Upper lobe of left lung (tissue), 6 donors: ENCODE data around the gene LRRIQ1. TPM values are rescaled to one million over a fixed set of nuclear protein-coding genes. Genes with fewer than 3 reads are reported as not detected.
"Not testable (repeated sequence)": the region's sequence is repeated elsewhere in the genome, so short reads cannot be mapped to it uniquely, and the experiment has no call there.

ENCODE experiments used
- ATAC-seq, 2 donors: fragments of 200-7000 bp; cut with Tn5 transposase; one replicate each; pipeline ENCODE4 v1.9.1; 2022; ENCODE audit warnings: mild to moderate bottlenecking in 2 of 2, moderate library complexity in 2 of 2; ENCODE audit not compliant: low FRiP score in 2 of 2
- DNase-seq, 2 donors: peaks; one replicate each; pipeline ENCODE4 v3.0.0-alpha.2; 2019 to 2020
- H3K27ac ChIP-seq, 4 donors: fragments of 200-600 bp; sonication (generic); one replicate each; pipeline ENCODE4 v1.5.1; 2016 to 2019
- H3K27me3 ChIP-seq, 4 donors: fragments of 200-600 bp; sonication (generic); one replicate each; pipeline ENCODE4 v1.5.1; 2017 to 2019
- H3K36me3 ChIP-seq, 4 donors: fragments of 200-600 bp; sonication (generic); one replicate each; pipeline ENCODE4 v1.5.1; 2016 to 2019
- H3K4me1 ChIP-seq, 4 donors: fragments of 200-600 bp; sonication (generic); one replicate each; pipeline ENCODE4 v1.5.1; 2018 to 2019
- H3K4me3 ChIP-seq, 4 donors: fragments of 200-600 bp; sonication (generic); one replicate each; pipeline ENCODE4 v1.5.1; 2017 to 2019; ENCODE audit warnings: mild to moderate bottlenecking in 2 of 4, moderate library complexity in 1 of 4
- H3K9me3 ChIP-seq, 4 donors: fragments of 200-600 bp; sonication (generic); one replicate each; pipeline ENCODE4 v1.5.1; 2018 to 2019
- CTCF ChIP-seq, 6 experiments: fragments of 450-650 bp in 4 of 6; fragments of 200-600 bp in 2 of 6; sonication (generic) in 2 of 6; IDR thresholded peaks; one replicate each; pipeline ENCODE4 v1.5.1; 2016 to 2019; ENCODE audit warnings: antibody characterized with exemption in 6 of 6
- EP300 ChIP-seq, 4 donors: sonication (generic); formaldehyde crosslinking; IDR thresholded peaks; one replicate each; pipeline ENCODE4 v1.5.1; 2017; ENCODE audit warnings: antibody characterized with exemption in 4 of 4, control low read depth in 2 of 4
- POLR2A ChIP-seq, 4 donors: fragments of 450-650 bp; IDR thresholded peaks; one replicate each; pipeline ENCODE4 v1.5.1; 2016 to 2017; ENCODE audit warnings: antibody characterized with exemption in 4 of 4, mild to moderate bottlenecking in 2 of 4
- POLR2AphosphoS5 ChIP-seq, 2 donors: sonication (generic); formaldehyde crosslinking; IDR thresholded peaks; one replicate each; pipeline ENCODE4 v1.5.1; 2017; ENCODE audit warnings: antibody characterized with exemption in 2 of 2
- WGBS, 2 donors: methylation state at CpG; one replicate each; pipeline ENCODE4 v1.1.5; 2017 to 2018; 5-methylcytosine and 5-hydroxymethylcytosine counted together
- total RNA-seq, 6 donors: library from RNA; depleted of rRNA in 4 of 6; stranded (reverse); fragments of >200 nt in 4 of 6; gene quantifications; one replicate each; pipeline versions ENCODE4 v1.1.0 to v1.2.1, GENCODE V29; 2016 to 2021
- donor health status: DM: no; HTN: no; CAD: no; lungs with moderate emphysema.
- donor health status: DM: no; HTN: yes; CAD: no; lungs with severe emphysema.

LRRIQ1 gene
- total RNA-seq, 6 donors from 2014 or later, result 0.54 to 37.7 (median 6.0) TPM

- no peak for DNase-seq
- Histone ChIP-seq H3K27me3 (no peaks in the 10 kb centered on the region), H3K4me3 (no peak overlapping the region), H3K9me3 (no peaks in the 10 kb centered on the region), H3K4me1 (no peaks in the 10 kb centered on the region), H3K36me3 (no peaks in the 10 kb centered on the region), H3K27ac (no peak overlapping the region)
- 66 to 77% methylated on average over 2 of the region's 2 CpGs for whole genome bisulfite sequencing, 2 donors
- ATAC-seq, result no peak
- TF ChIP-seq POLR2AphosphoS5 (IDR thresholded peaks at IDR 0.05), result no peak
- TF ChIP-seq CTCF (IDR thresholded peaks at IDR 0.05), result no peak
- no peak for TF ChIP-seq POLR2A (IDR thresholded peaks at IDR 0.05)
- TF ChIP-seq EP300 (IDR thresholded peaks at IDR 0.05), result no peak
Observed at GRCh38 chr12:85190728-85191127, 154.6 kb downstream of the LRRIQ1 start.

GRCh38 chr12:85203809-85204208, 167.7 kb downstream of the LRRIQ1 start:
- H3K27ac ChIP-seq, H3K4me3 ChIP-seq, ATAC-seq, H3K27me3 ChIP-seq, H3K36me3 ChIP-seq, DNase-seq, H3K9me3 ChIP-seq, H3K4me1 ChIP-seq: not testable (repeated sequence)
- 83 to 92% methylated on average over 3 of the region's 3 CpGs for WGBS, 2 donors

GRCh38 chr12:85206543-85206942, 170.4 kb downstream of the LRRIQ1 start:
- ATAC-seq (peak in 1 of 2 donors; percentile 59), DNase-seq (peak in 1 of 2 donors; percentile 13)
- 71 to 85% methylated on average over 2 to 4 of the region's 4 CpGs for WGBS, 2 donors
- Histone ChIP-seq H3K27me3 (no peaks in the 10 kb centered on the region), H3K36me3 (no peaks in the 10 kb centered on the region), H3K27ac (no peak overlapping the region), H3K9me3 (peaks cover 0 to 8% (median 3%) of the 10 kb centered on the region in 4 donors), H3K4me1 (no peaks in the 10 kb centered on the region), H3K4me3 (no peak overlapping the region)
- TF ChIP-seq EP300 (IDR thresholded peaks at IDR 0.05), result no peak
- TF ChIP-seq CTCF (IDR thresholded peaks at IDR 0.05), result no peak
- no peak for TF ChIP-seq POLR2A (IDR thresholded peaks at IDR 0.05)
- no peak for TF ChIP-seq POLR2AphosphoS5 (IDR thresholded peaks at IDR 0.05)

GRCh38 chr12:85224339-85224738, 188.2 kb downstream of the LRRIQ1 start:
- WGBS, 2 donors, result 96 to 100% methylated on average over 1 of the region's 1 CpG
- not testable (repeated sequence) for H3K27me3 ChIP-seq, DNase-seq, H3K36me3 ChIP-seq, H3K27ac ChIP-seq, ATAC-seq, H3K4me3 ChIP-seq, H3K4me1 ChIP-seq, H3K9me3 ChIP-seq

- DNase-seq, result no peak
- TF ChIP-seq POLR2AphosphoS5 (IDR thresholded peaks at IDR 0.05) (no peak), EP300 (IDR thresholded peaks at IDR 0.05) (no peak), CTCF (IDR thresholded peaks at IDR 0.05) (no peak), POLR2A (IDR thresholded peaks at IDR 0.05) (no peak)
- no peaks in the 10 kb centered on the region for H3K4me1 ChIP-seq
- 63 to 77% methylated on average over 1 of the region's 1 CpG for WGBS, 2 donors
- H3K27ac ChIP-seq, result no peak overlapping the region
- H3K27me3 ChIP-seq, result no peaks in the 10 kb centered on the region
- no peak for ATAC-seq
- no peaks in the 10 kb centered on the region for H3K36me3 ChIP-seq
- no peaks in the 10 kb centered on the region for H3K9me3 ChIP-seq
- no peak overlapping the region for H3K4me3 ChIP-seq
Observed at GRCh38 chr12:85225501-85225900, 189.3 kb downstream of the LRRIQ1 start.

- WGBS, 2 donors, result 52 to 56% methylated on average over 2 of the region's 2 CpGs
Observed at GRCh38 chr12:85237327-85237726, 201.2 kb downstream of the LRRIQ1 start.

More at GRCh38 chr12:85237327-85237726, 201.2 kb downstream of the LRRIQ1 start:
- Histone ChIP-seq H3K27ac (no peak overlapping the region), H3K36me3 (no peaks in the 10 kb centered on the region), H3K4me3 (no peak overlapping the region), H3K4me1 (no peaks in the 10 kb centered on the region), H3K9me3 (no peaks in the 10 kb centered on the region), H3K27me3 (no peaks in the 10 kb centered on the region)
- ATAC-seq (no peak), DNase-seq (no peak)
- TF ChIP-seq CTCF (IDR thresholded peaks at IDR 0.05) (no peak), EP300 (IDR thresholded peaks at IDR 0.05) (no peak), POLR2AphosphoS5 (IDR thresholded peaks at IDR 0.05) (no peak), POLR2A (IDR thresholded peaks at IDR 0.05) (no peak)
